C1 segment of cervical spinal cord (tissue), 14 donors: ENCODE data around the gene OSM.
"Not testable (repeated sequence)": the region's sequence is repeated elsewhere in the genome, so short reads cannot be mapped to it uniquely, and the experiment has no call there.

ENCODE experiments used
- DNase-seq, 14 donors: peaks; one replicate each; lab custom pipeline; 2025; lab: John Stamatoyannopoulos, UW

The OSM gene

GRCh38 chr22:30245181-30245984 is 21.3 kb downstream of the OSM start:
- DNase-seq: no peak

GRCh38 chr22:30244641-30245040 is 22.0 kb downstream of the OSM start:
- no peak for DNase-seq

DNA sequence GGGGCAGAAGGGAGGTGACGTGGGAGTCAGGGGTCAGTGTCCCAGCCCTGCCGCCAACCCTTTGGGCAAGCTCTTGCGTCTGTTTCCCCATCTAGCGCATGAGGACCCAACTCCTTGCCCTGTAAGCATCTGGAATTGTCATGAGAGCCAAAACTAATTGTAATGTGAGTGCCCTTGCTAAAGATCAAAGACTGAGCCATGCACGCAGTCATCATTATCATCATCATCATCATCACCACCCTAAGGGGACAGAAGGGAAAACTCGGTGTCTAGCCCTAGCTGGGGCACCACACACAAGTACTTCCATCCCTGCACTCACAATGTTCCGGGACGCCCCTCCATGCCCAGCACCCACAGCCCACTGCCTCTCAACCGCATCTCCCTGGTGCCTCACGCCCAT is 22.6 kb downstream of the OSM start:
- no peak for DNase-seq

- no peak for DNase-seq
Observed at GRCh38 chr22:30243661-30244060, 23.0 kb downstream of the OSM start.

DNA sequence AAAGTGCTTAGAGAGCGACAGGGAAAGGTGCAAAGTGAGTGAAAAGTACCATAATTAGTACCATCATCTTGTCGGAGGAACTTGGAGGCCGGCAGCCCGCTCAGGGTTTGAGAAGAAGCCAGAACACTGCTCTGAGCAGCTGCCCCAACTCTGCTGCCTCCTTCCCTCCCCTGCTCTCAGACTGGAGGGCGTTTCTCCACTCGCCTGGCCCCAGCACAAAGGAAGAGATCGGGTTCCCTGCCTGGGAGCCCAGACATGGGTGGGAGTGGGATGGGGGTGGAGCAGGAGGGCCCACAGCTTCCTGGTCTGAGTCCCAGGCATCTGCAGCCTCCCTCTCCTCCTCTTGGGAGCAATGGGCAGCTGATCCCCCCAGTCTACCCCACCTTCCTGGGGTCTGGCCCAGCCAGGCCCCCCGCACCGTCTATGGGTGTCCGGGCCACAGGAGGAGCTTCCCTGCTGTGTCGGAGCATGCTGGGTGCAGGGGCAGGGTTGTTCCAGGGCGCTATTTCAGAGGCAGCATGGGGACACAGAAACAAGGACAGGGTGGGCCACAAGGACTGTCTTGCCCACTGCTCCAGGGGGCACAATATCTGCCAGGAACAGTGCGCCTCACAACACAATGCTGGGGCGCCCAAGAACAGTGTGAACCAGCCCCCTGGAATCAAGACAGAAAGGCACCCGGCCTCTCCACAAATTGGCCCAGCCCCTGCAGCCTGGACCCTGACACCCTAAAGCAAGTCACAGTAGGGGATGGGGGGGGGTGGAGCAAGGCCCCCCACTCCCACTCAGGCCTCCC is 24.9 kb downstream of the OSM start:
- DNase-seq: no peak

DNA sequence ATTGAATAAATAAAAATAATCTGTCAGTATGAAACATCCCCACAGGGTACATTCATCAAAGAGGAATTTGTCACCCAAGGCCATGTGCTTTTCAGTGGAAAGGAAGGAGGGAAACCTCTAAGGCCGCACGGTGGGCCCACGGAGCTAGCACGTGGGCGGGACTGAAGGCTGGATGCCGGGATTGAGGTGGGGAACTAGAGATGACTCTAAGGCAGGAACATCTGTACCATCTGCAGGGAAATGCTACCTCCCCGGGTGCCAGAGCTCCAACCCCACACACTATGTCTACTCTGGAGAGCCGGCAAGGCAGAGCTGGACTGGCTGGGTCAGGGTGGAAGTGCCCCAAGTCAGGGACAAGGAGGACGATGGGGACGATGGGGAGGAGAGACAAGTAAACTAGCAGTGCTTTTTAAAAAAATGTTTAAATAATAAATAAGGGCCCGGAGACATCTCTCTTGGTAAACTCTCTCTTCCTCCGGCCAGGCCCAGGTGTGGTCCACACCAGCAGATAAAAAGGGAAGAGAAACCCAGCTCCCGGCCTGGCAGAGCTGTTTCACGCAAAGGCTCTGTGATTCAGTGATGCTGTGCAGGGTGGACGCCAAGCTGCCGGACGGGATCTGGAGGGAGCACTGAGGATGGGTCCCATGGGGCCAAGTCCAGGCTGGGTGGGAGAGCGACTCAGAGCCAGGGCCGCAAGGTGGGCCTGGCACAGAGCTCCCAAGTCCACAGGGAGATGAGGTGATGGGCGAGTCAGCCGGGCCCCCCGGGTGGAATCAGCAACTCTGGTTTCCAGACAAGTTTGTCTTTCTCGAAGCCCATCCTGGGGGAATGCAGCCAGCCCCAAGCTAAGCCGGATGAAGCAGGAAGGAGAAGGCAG is 25.9 kb downstream of the OSM start:
- no peak for DNase-seq

- DNase-seq: no peak
Observed at GRCh38 chr22:30239488-30240405, 26.9 kb downstream of the OSM start.

DNA sequence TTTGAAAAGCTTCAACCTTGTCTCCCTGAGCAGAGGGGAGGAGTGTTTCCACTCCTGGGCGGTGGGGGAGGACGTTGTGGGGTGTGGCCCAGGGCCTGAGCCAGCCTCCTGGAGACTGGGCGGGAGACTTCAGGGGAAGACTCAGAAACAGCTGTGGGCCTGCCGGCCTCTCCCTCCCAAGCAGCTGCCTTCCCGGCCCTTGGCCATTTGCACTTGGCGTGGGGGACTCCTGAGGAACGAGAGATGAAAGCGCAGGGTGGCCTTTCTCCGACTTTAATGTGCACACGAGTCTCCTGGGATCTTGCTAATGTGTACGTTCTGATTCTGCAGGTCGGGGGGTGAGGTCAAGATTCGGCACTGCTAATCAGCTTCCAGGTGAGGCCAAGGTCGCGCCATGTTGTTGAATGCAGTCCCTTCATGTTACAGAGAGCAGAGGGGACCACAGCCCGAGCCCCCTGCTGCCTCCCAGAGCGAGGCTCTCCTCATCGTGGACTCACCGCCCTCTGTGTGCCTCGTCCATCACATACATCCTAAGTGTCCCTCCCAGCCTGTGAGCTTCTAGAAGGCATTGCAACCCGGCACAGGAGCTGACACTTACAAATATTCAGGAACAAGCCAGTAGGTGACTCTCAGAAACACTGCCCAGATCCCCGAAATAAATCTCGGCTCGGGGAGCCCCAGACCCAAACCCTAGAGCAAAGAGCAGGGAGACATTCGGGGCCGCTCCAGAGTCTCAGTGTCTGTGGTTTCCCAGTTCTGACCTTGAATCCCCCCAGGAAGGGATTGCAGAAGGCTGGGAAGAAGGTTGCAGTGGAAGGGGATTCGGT is 27.8 kb downstream of the OSM start:
- DNase-seq: no peak

DNA sequence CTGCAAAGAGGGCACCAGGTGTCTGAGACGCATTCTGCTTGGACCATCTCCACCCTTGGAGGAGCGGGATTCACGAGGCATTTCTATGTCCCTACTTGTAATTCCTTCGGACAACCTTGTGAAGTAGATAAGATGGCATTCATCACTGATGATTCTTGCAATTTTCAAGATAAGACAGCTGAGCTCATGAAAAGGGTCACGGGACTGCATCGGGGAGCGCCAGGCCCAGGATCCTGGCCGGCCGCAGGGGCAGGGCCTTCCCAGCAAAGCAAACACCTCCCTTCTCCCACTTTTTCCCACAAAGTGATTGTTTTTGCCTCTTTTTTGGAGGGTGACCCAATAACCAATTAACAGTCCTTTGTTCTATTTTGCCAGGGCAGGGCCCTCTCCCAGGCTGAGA is 28.5 kb downstream of the OSM start:
- DNase-seq: no peak

DNA sequence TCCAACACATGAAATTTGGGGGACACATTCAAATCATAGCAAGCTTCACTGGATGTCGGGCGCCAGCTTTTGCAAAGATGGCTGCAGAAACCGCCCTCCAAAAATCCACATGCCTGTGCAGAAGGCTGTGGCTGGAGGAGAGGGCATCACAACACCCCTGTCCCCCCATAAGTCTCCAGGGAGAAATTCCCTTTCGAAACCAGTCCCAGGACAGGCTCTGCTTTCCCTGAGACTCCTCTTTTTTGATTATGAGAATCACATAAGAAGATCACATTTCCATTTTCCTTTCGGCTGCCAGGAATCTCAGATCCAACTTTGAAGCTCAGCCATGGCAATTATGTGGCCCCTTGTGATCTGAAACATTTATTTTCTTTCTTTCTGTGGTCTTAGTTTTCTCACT is 29.8 kb downstream of the OSM start:
- DNase-seq: no peak

- peak in 1 of 14 donors; percentile 45 for DNase-seq
Observed at GRCh38 chr22:30235687-30236170, 30.9 kb downstream of the OSM start.

GRCh38 chr22:30234786-30235470 is 31.7 kb downstream of the OSM start:
- DNase-seq: peak in 4 of 14 donors; percentile 1 to 43 (median 16)

DNA sequence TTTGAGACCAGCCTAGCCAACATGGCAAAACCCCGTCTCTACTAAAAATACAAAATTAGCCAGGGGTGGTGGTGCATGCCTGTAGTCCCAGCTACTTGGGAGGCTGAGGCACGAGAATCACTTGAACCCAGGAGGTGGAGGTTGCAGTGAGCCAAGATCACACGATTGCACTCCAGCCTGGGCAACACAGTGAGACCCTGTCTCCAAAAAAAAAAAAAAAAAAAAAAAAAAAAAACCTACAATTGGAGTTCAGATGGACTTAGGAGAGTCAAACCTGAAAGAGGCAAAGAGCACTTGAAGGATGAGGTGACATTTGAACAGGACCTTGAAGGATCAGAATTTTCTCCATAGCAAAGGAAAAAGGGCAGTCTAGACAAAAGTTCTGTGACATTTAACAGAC is 32.3 kb downstream of the OSM start:
- not testable (repeated sequence) for DNase-seq

- DNase-seq: no peak
Observed at GRCh38 chr22:30233582-30233981, 33.1 kb downstream of the OSM start.

DNA sequence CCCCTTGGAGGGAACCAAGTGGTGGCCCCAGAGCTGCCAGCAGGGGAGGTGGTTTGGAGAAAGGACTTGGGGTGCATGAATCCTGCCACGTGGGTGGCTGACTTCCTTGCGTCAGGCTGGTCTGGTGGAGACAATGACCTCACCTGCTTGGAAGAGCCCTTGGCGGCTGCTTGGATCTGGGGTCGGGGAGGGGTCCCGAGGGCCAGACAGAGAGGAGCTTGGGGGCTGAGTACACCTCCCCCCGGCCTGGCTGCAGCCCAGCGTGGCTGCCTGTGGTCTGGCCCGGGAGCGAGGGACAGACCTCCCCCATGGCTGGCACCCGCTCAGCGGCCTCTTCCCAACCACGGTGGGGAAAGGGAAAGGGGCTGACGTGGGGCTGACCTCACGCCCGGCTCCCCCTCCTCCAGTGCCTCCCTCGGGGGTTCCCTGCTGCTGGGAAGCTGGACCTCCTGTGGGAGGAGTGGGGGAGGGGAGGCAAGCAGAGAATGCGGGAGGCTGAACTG is 33.9 kb downstream of the OSM start:
- DNase-seq: no peak

GRCh38 chr22:30230787-30231461 is 35.7 kb downstream of the OSM start:
- no peak for DNase-seq

DNA sequence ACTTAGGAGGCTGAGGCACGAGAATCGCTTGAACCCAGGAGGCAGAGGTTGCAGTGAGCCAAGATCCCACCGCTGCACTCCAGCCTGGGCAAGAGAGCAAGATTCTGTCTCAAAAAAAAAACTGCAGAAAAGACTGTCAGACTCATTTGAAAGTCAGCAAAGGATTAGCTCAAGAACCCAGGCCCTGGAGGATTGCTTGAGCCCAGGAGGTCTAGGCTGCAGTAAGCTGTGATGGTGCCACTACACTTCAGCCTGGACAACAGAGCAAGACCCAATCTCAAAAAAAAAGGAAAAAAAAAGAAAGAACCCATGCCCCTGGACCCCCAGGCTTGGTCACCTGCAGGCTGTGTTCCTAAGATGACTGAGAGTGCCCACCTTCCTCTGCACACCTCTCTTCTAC is 36.3 kb downstream of the OSM start:
- no peak for DNase-seq
